Measurements from ENCODE around the gene IL17REL.

DNA sequence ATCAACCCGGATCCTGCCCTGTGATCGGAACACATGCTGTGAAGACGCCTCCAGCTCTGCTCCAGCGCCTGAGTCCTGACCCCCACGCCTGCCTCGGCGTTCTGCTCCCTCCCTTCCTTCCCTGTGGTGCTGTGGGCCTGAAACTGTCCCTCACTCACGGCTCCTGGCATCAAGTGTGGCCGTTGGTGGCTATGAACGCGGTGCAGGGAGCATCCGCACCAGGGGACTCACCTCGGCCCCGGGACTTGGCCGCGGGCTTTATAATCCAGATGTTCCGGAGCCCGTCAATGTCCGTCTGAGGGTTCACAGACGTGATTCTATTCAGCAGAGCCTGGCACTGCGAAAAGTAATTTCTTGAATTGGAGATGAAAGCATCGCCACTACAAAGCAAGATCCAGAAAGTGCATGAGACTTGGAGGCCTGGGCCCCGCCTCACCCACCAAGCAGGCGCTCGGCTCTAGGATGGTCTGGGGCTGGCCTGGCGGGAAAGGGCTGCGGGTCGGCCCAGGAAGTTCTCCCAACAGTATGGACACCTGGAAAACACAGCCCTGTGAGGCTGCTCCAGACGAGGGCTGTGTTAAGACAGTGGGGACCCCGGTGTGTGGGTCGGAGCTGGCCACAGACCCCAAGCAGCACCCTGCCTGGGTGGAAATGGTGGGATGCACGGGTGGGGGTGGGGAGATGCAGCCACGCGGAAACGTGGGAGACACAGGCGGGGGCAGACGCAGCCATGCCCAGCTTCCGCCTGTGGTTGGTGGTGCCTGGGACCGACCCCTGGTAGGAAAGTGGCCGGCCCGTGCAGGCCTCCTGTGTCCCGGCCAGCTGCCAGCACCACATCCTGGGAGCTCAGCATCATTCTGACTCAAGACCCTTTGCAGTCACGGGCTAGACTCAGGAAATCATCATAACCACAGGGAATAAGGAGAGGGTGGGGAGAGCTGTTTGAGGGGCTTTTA, 21.8 kb upstream of the IL17REL start:
- TF ChIP-seq, protein P1, sequence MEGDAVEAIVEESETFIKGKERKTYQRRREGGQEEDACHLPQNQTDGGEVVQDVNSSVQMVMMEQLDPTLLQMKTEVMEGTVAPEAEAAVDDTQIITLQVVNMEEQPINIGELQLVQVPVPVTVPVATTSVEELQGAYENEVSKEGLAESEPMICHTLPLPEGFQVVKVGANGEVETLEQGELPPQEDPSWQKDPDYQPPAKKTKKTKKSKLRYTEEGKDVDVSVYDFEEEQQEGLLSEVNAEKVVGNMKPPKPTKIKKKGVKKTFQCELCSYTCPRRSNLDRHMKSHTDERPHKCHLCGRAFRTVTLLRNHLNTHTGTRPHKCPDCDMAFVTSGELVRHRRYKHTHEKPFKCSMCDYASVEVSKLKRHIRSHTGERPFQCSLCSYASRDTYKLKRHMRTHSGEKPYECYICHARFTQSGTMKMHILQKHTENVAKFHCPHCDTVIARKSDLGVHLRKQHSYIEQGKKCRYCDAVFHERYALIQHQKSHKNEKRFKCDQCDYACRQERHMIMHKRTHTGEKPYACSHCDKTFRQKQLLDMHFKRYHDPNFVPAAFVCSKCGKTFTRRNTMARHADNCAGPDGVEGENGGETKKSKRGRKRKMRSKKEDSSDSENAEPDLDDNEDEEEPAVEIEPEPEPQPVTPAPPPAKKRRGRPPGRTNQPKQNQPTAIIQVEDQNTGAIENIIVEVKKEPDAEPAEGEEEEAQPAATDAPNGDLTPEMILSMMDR (IDR thresholded peaks at IDR 0.05) = no peak
- TF ChIP-seq POLR2A (IDR thresholded peaks at IDR 0.05) = no peak
